Stimulated activated effector memory CD8-positive, alpha-beta T cell treated with anti-CD3 and anti-CD28 coated beads, Interleukin-12 subunit alpha, Interleukin-12 subunit beta, amount 100 ng/mL, for 72 hours (primary cell): ENCODE data around the gene PLPPR4.
"Not testable (repeated sequence)": the region's sequence is repeated elsewhere in the genome, so short reads cannot be mapped to it uniquely, and the experiment has no call there.

Experiments
- ATAC-seq: fragments of 150-1000 bp; cut with Tn5 transposase; 2 replicates; pipeline ENCODE4 v1.10.0; 2021
- DNase-seq, 2 donors: peaks; one replicate each; pipeline ENCODE4 v3.0.0; 2021 to 2022; ENCODE audit warnings: low spot score in 2 of 2
- H3K27ac Mint-ChIP-seq: one replicate; pipeline ENCODE4 v1.8.0; 2022; ENCODE audit warnings: mild to moderate bottlenecking, mixed read lengths
- H3K36me3 Mint-ChIP-seq: one replicate; pipeline ENCODE4 v1.8.0; 2022; ENCODE audit warnings: mild to moderate bottlenecking, mixed read lengths
- H3K4me1 Mint-ChIP-seq: one replicate; pipeline ENCODE4 v1.8.0; 2022; ENCODE audit warnings: mixed read lengths
- H3K4me3 Mint-ChIP-seq: one replicate; pipeline ENCODE4 v1.8.0; 2022; ENCODE audit warnings: mild to moderate bottlenecking, mixed read lengths
- H3K9me3 Mint-ChIP-seq: one replicate; pipeline ENCODE4 v1.8.0; 2022; ENCODE audit warnings: mixed read lengths

PLPPR4 gene

GRCh38 chr1:99247199-99247598, 17.1 kb upstream of the PLPPR4 start:
- DNase-seq (no peak), ATAC-seq (no peak)
- H3K36me3 Mint-ChIP-seq, result no peaks in the 10 kb centered on the region
- no peak overlapping the region for H3K27ac Mint-ChIP-seq
- no peaks in the 10 kb centered on the region for H3K4me1 Mint-ChIP-seq
- H3K9me3 Mint-ChIP-seq, result peaks cover 3% of the 10 kb centered on the region
- H3K4me3 Mint-ChIP-seq, result no peak overlapping the region

GRCh38 chr1:99250728-99251127, 13.6 kb upstream of the PLPPR4 start:
- ATAC-seq (peak; percentile 36), DNase-seq (no peak)
- Mint-ChIP-seq H3K4me1 (no peaks in the 10 kb centered on the region), H3K4me3 (no peak overlapping the region), H3K36me3 (no peaks in the 10 kb centered on the region), H3K27ac (no peak overlapping the region), H3K9me3 (peaks cover 3% of the 10 kb centered on the region)

GRCh38 chr1:99251308-99251707, 13.0 kb upstream of the PLPPR4 start:
- ATAC-seq, result no peak
- Mint-ChIP-seq H3K9me3 (peaks cover 3% of the 10 kb centered on the region), H3K4me1 (no peaks in the 10 kb centered on the region)

GRCh38 chr1:99252630-99253029, 11.7 kb upstream of the PLPPR4 start:
- ATAC-seq (no peak), DNase-seq (no peak)
- no peak overlapping the region for H3K27ac Mint-ChIP-seq
- H3K4me1 Mint-ChIP-seq, result no peaks in the 10 kb centered on the region
- H3K4me3 Mint-ChIP-seq, result no peak overlapping the region
- no peaks in the 10 kb centered on the region for H3K36me3 Mint-ChIP-seq
- H3K9me3 Mint-ChIP-seq, result peaks cover 3% of the 10 kb centered on the region

More at GRCh38 chr1:99251308-99251707, 13.0 kb upstream of the PLPPR4 start:
- no peak for DNase-seq
- Mint-ChIP-seq H3K36me3 (no peaks in the 10 kb centered on the region), H3K4me3 (no peak overlapping the region), H3K27ac (no peak overlapping the region)

GRCh38 chr1:99260402-99260801, 3.9 kb upstream of the PLPPR4 start:
- not testable (repeated sequence) for DNase-seq, ATAC-seq, H3K4me3 Mint-ChIP-seq, H3K9me3 Mint-ChIP-seq, H3K4me1 Mint-ChIP-seq, H3K27ac Mint-ChIP-seq, H3K36me3 Mint-ChIP-seq

GRCh38 chr1:99265124-99265523, 832 bp downstream of the PLPPR4 start:
- ATAC-seq (no peak), DNase-seq (no peak)
- no peak overlapping the region for H3K4me3 Mint-ChIP-seq

GRCh38 chr1:99266726-99267125, 2.4 kb downstream of the PLPPR4 start:
- no peak overlapping the region for H3K27ac Mint-ChIP-seq
- ATAC-seq, result no peak
- H3K36me3 Mint-ChIP-seq, result no peaks in the 10 kb centered on the region
- H3K9me3 Mint-ChIP-seq, result no peaks in the 10 kb centered on the region
- no peak for DNase-seq
- H3K4me3 Mint-ChIP-seq, result no peak overlapping the region
- no peaks in the 10 kb centered on the region for H3K4me1 Mint-ChIP-seq

More at GRCh38 chr1:99265124-99265523, 832 bp downstream of the PLPPR4 start:
- no peaks in the 10 kb centered on the region for H3K4me1 Mint-ChIP-seq
- no peaks in the 10 kb centered on the region for H3K36me3 Mint-ChIP-seq
- H3K9me3 Mint-ChIP-seq, result no peaks in the 10 kb centered on the region
- H3K27ac Mint-ChIP-seq, result no peak overlapping the region

GRCh38 chr1:99268021-99268420, 3.7 kb downstream of the PLPPR4 start:
- no peak for ATAC-seq
- H3K4me3 Mint-ChIP-seq, result no peak overlapping the region
- H3K4me1 Mint-ChIP-seq, result no peaks in the 10 kb centered on the region
- no peak for DNase-seq
- H3K27ac Mint-ChIP-seq, result no peak overlapping the region
- no peaks in the 10 kb centered on the region for H3K36me3 Mint-ChIP-seq
- peaks cover under 1% of the 10 kb centered on the region for H3K9me3 Mint-ChIP-seq

GRCh38 chr1:99269321-99269720, 5.0 kb downstream of the PLPPR4 start:
- peaks cover 3% of the 10 kb centered on the region for H3K9me3 Mint-ChIP-seq
- H3K4me3 Mint-ChIP-seq, result no peak overlapping the region
- no peak for DNase-seq

GRCh38 chr1:99270646-99271045, 6.4 kb downstream of the PLPPR4 start:
- H3K36me3 Mint-ChIP-seq, result no peaks in the 10 kb centered on the region
- H3K9me3 Mint-ChIP-seq, result peaks cover 3% of the 10 kb centered on the region
- ATAC-seq (no peak), DNase-seq (no peak)
- H3K27ac Mint-ChIP-seq, result no peak overlapping the region
- H3K4me3 Mint-ChIP-seq, result no peak overlapping the region
- no peaks in the 10 kb centered on the region for H3K4me1 Mint-ChIP-seq

More at GRCh38 chr1:99269321-99269720, 5.0 kb downstream of the PLPPR4 start:
- no peak for ATAC-seq
- no peaks in the 10 kb centered on the region for H3K36me3 Mint-ChIP-seq
- no peaks in the 10 kb centered on the region for H3K4me1 Mint-ChIP-seq
- no peak overlapping the region for H3K27ac Mint-ChIP-seq

- Mint-ChIP-seq H3K27ac (no peak overlapping the region), H3K4me1 (no peaks in the 10 kb centered on the region), H3K9me3 (peaks cover 3% of the 10 kb centered on the region), H3K4me3 (no peak overlapping the region), H3K36me3 (no peaks in the 10 kb centered on the region)
- DNase-seq (no peak), ATAC-seq (no peak)
Measured at GRCh38 chr1:99271249-99271648, 7.0 kb downstream of the PLPPR4 start.

GRCh38 chr1:99277066-99277465, 12.8 kb downstream of the PLPPR4 start:
- Mint-ChIP-seq H3K36me3 (no peaks in the 10 kb centered on the region), H3K4me3 (no peak overlapping the region), H3K27ac (no peak overlapping the region), H3K4me1 (no peaks in the 10 kb centered on the region), H3K9me3 (peaks cover 3% of the 10 kb centered on the region)
- DNase-seq, result no peak
- no peak for ATAC-seq

GRCh38 chr1:99279525-99279924, 15.2 kb downstream of the PLPPR4 start:
- Mint-ChIP-seq H3K4me1 (no peaks in the 10 kb centered on the region), H3K9me3 (peaks cover 2% of the 10 kb centered on the region), H3K36me3 (no peaks in the 10 kb centered on the region), H3K4me3 (no peak overlapping the region), H3K27ac (no peak overlapping the region)
- ATAC-seq (no peak), DNase-seq (no peak)

GRCh38 chr1:99281105-99281504, 16.8 kb downstream of the PLPPR4 start:
- H3K27ac Mint-ChIP-seq, result no peak overlapping the region
- no peaks in the 10 kb centered on the region for H3K36me3 Mint-ChIP-seq
- no peaks in the 10 kb centered on the region for H3K4me1 Mint-ChIP-seq
- H3K4me3 Mint-ChIP-seq, result no peak overlapping the region
- H3K9me3 Mint-ChIP-seq, result peaks cover 2% of the 10 kb centered on the region
- ATAC-seq (no peak), DNase-seq (no peak)

- no peaks in the 10 kb centered on the region for H3K4me1 Mint-ChIP-seq
- H3K9me3 Mint-ChIP-seq, result peaks cover 2% of the 10 kb centered on the region
- no peak overlapping the region for H3K4me3 Mint-ChIP-seq
- DNase-seq (no peak), ATAC-seq (no peak)
- no peaks in the 10 kb centered on the region for H3K36me3 Mint-ChIP-seq
- H3K27ac Mint-ChIP-seq, result no peak overlapping the region
Measured at GRCh38 chr1:99282536-99282935, 18.2 kb downstream of the PLPPR4 start.

- not testable (repeated sequence) for H3K36me3 Mint-ChIP-seq, ATAC-seq
Measured at GRCh38 chr1:99283521-99283920, 19.2 kb downstream of the PLPPR4 start.

GRCh38 chr1:99292886-99293285, 28.6 kb downstream of the PLPPR4 start:
- ATAC-seq (no peak), DNase-seq (no peak)
- Mint-ChIP-seq H3K27ac (no peak overlapping the region), H3K9me3 (no peaks in the 10 kb centered on the region), H3K4me1 (no peaks in the 10 kb centered on the region), H3K4me3 (no peak overlapping the region), H3K36me3 (no peaks in the 10 kb centered on the region)

More at GRCh38 chr1:99283521-99283920, 19.2 kb downstream of the PLPPR4 start:
- not testable (repeated sequence) for H3K9me3 Mint-ChIP-seq, H3K4me1 Mint-ChIP-seq, H3K27ac Mint-ChIP-seq, H3K4me3 Mint-ChIP-seq, DNase-seq
